ENCODE results near the gene DCAF8L2.
"Not testable (repeated sequence)": the region's sequence is repeated elsewhere in the genome, so short reads cannot be mapped to it uniquely, and the experiment has no call there.

DCAF8L2 gene

GRCh38 chrX:27680726-27681125, 90.6 kb downstream of the DCAF8L2 start:
- Histone ChIP-seq H3K9me3 (ENCODE audit: control insufficient read depth, insufficient read depth, low read length) (no peaks in the 10 kb centered on the region), H3K36me3 (ENCODE audit: control insufficient read depth, insufficient read depth, low read length) (no peaks in the 10 kb centered on the region), H3K27me3 (ENCODE audit: control insufficient read depth, insufficient read depth, low read length) (no peaks in the 10 kb centered on the region), H3K4me3 (ENCODE audit: low read depth, low read length) (no peak overlapping the region), H3K9ac (ENCODE audit: low read depth, low read length) (no peak overlapping the region), H3K4me1 (ENCODE audit: control insufficient read depth, insufficient read depth, low read length) (no peaks in the 10 kb centered on the region)

- H3K9ac ChIP-seq (ENCODE audit: low read depth, low read length); H3K36me3 ChIP-seq (ENCODE audit: control insufficient read depth, insufficient read depth, low read length); H3K4me3 ChIP-seq (ENCODE audit: low read depth, low read length); H3K9me3 ChIP-seq (ENCODE audit: control insufficient read depth, insufficient read depth, low read length); H3K27me3 ChIP-seq (ENCODE audit: control insufficient read depth, insufficient read depth, low read length); H3K4me1 ChIP-seq (ENCODE audit: control insufficient read depth, insufficient read depth, low read length): not testable (repeated sequence)
Observed at GRCh38 chrX:27683566-27684208, 93.5 kb downstream of the DCAF8L2 start.

- Histone ChIP-seq H3K27me3 (ENCODE audit: control insufficient read depth, insufficient read depth, low read length) (no peaks in the 10 kb centered on the region), H3K9me3 (ENCODE audit: control insufficient read depth, insufficient read depth, low read length) (no peaks in the 10 kb centered on the region), H3K9ac (ENCODE audit: low read depth, low read length) (no peak overlapping the region)
Observed at GRCh38 chrX:27694667-27695066, 104.5 kb downstream of the DCAF8L2 start.

GRCh38 chrX:27706526-27706925, 116.4 kb downstream of the DCAF8L2 start:
- H3K36me3 ChIP-seq (ENCODE audit: control insufficient read depth, insufficient read depth, low read length), result no peaks in the 10 kb centered on the region
- no peaks in the 10 kb centered on the region for H3K9me3 ChIP-seq (ENCODE audit: control insufficient read depth, insufficient read depth, low read length)
- no peaks in the 10 kb centered on the region for H3K4me1 ChIP-seq (ENCODE audit: control insufficient read depth, insufficient read depth, low read length)
- no peak overlapping the region for H3K4me3 ChIP-seq (ENCODE audit: low read depth, low read length)
- no peaks in the 10 kb centered on the region for H3K27me3 ChIP-seq (ENCODE audit: control insufficient read depth, insufficient read depth, low read length)
- H3K9ac ChIP-seq (ENCODE audit: low read depth, low read length), result no peak overlapping the region

More at GRCh38 chrX:27694667-27695066, 104.5 kb downstream of the DCAF8L2 start:
- H3K36me3 ChIP-seq (ENCODE audit: control insufficient read depth, insufficient read depth, low read length), result no peaks in the 10 kb centered on the region
- no peak overlapping the region for H3K4me3 ChIP-seq (ENCODE audit: low read depth, low read length)
- no peaks in the 10 kb centered on the region for H3K4me1 ChIP-seq (ENCODE audit: control insufficient read depth, insufficient read depth, low read length)

GRCh38 chrX:27715610-27716009, 125.5 kb downstream of the DCAF8L2 start:
- no peak overlapping the region for H3K9ac ChIP-seq (ENCODE audit: low read depth, low read length)
- H3K9me3 ChIP-seq (ENCODE audit: control insufficient read depth, insufficient read depth, low read length), result no peaks in the 10 kb centered on the region
- no peaks in the 10 kb centered on the region for H3K4me1 ChIP-seq (ENCODE audit: control insufficient read depth, insufficient read depth, low read length)
- no peaks in the 10 kb centered on the region for H3K27me3 ChIP-seq (ENCODE audit: control insufficient read depth, insufficient read depth, low read length)
- H3K4me3 ChIP-seq (ENCODE audit: low read depth, low read length), result no peak overlapping the region
- H3K36me3 ChIP-seq (ENCODE audit: control insufficient read depth, insufficient read depth, low read length), result no peaks in the 10 kb centered on the region

GRCh38 chrX:27728291-27728690, 138.1 kb downstream of the DCAF8L2 start:
- no peak overlapping the region for H3K4me3 ChIP-seq (ENCODE audit: low read depth, low read length)
- no peaks in the 10 kb centered on the region for H3K4me1 ChIP-seq (ENCODE audit: control insufficient read depth, insufficient read depth, low read length)
- no peaks in the 10 kb centered on the region for H3K9me3 ChIP-seq (ENCODE audit: control insufficient read depth, insufficient read depth, low read length)
- H3K9ac ChIP-seq (ENCODE audit: low read depth, low read length), result no peak overlapping the region
- no peaks in the 10 kb centered on the region for H3K27me3 ChIP-seq (ENCODE audit: control insufficient read depth, insufficient read depth, low read length)
- H3K36me3 ChIP-seq (ENCODE audit: control insufficient read depth, insufficient read depth, low read length), result no peaks in the 10 kb centered on the region

- H3K4me3 ChIP-seq (ENCODE audit: low read depth, low read length), result no peak overlapping the region
- no peaks in the 10 kb centered on the region for H3K9me3 ChIP-seq (ENCODE audit: control insufficient read depth, insufficient read depth, low read length)
- H3K4me1 ChIP-seq (ENCODE audit: control insufficient read depth, insufficient read depth, low read length), result no peaks in the 10 kb centered on the region
- no peaks in the 10 kb centered on the region for H3K36me3 ChIP-seq (ENCODE audit: control insufficient read depth, insufficient read depth, low read length)
- H3K27me3 ChIP-seq (ENCODE audit: control insufficient read depth, insufficient read depth, low read length), result no peaks in the 10 kb centered on the region
- no peak overlapping the region for H3K9ac ChIP-seq (ENCODE audit: low read depth, low read length)
Observed at GRCh38 chrX:27731962-27732361, 141.8 kb downstream of the DCAF8L2 start.

GRCh38 chrX:27735914-27736313, 145.8 kb downstream of the DCAF8L2 start:
- Histone ChIP-seq H3K27me3 (ENCODE audit: control insufficient read depth, insufficient read depth, low read length) (no peaks in the 10 kb centered on the region), H3K4me3 (ENCODE audit: low read depth, low read length) (no peak overlapping the region), H3K9me3 (ENCODE audit: control insufficient read depth, insufficient read depth, low read length) (no peaks in the 10 kb centered on the region), H3K4me1 (ENCODE audit: control insufficient read depth, insufficient read depth, low read length) (no peaks in the 10 kb centered on the region), H3K36me3 (ENCODE audit: control insufficient read depth, insufficient read depth, low read length) (no peaks in the 10 kb centered on the region), H3K9ac (ENCODE audit: low read depth, low read length) (no peak overlapping the region)

GRCh38 chrX:27740933-27741332, 150.8 kb downstream of the DCAF8L2 start:
- Histone ChIP-seq H3K9me3 (ENCODE audit: control insufficient read depth, insufficient read depth, low read length) (no peaks in the 10 kb centered on the region), H3K4me1 (ENCODE audit: control insufficient read depth, insufficient read depth, low read length) (no peaks in the 10 kb centered on the region), H3K4me3 (ENCODE audit: low read depth, low read length) (no peak overlapping the region), H3K9ac (ENCODE audit: low read depth, low read length) (no peak overlapping the region), H3K27me3 (ENCODE audit: control insufficient read depth, insufficient read depth, low read length) (no peaks in the 10 kb centered on the region), H3K36me3 (ENCODE audit: control insufficient read depth, insufficient read depth, low read length) (no peaks in the 10 kb centered on the region)

GRCh38 chrX:27743521-27743920, 153.4 kb downstream of the DCAF8L2 start:
- H3K36me3 ChIP-seq (ENCODE audit: control insufficient read depth, insufficient read depth, low read length); H3K9ac ChIP-seq (ENCODE audit: low read depth, low read length); H3K27me3 ChIP-seq (ENCODE audit: control insufficient read depth, insufficient read depth, low read length); H3K9me3 ChIP-seq (ENCODE audit: control insufficient read depth, insufficient read depth, low read length); H3K4me1 ChIP-seq (ENCODE audit: control insufficient read depth, insufficient read depth, low read length); H3K4me3 ChIP-seq (ENCODE audit: low read depth, low read length): not testable (repeated sequence)

- no peaks in the 10 kb centered on the region for H3K4me1 ChIP-seq (ENCODE audit: control insufficient read depth, insufficient read depth, low read length)
- H3K9me3 ChIP-seq (ENCODE audit: control insufficient read depth, insufficient read depth, low read length), result no peaks in the 10 kb centered on the region
Observed at GRCh38 chrX:27746516-27746915, 156.4 kb downstream of the DCAF8L2 start.

GRCh38 chrX:27750298-27750697, 160.2 kb downstream of the DCAF8L2 start:
- not testable (repeated sequence) for H3K27me3 ChIP-seq (ENCODE audit: control insufficient read depth, insufficient read depth, low read length); H3K4me1 ChIP-seq (ENCODE audit: control insufficient read depth, insufficient read depth, low read length); H3K4me3 ChIP-seq (ENCODE audit: low read depth, low read length)

More at GRCh38 chrX:27746516-27746915, 156.4 kb downstream of the DCAF8L2 start:
- H3K4me3 ChIP-seq (ENCODE audit: low read depth, low read length), result no peak overlapping the region
- H3K36me3 ChIP-seq (ENCODE audit: control insufficient read depth, insufficient read depth, low read length), result no peaks in the 10 kb centered on the region
- no peak overlapping the region for H3K9ac ChIP-seq (ENCODE audit: low read depth, low read length)
- H3K27me3 ChIP-seq (ENCODE audit: control insufficient read depth, insufficient read depth, low read length), result no peaks in the 10 kb centered on the region

More at GRCh38 chrX:27750298-27750697, 160.2 kb downstream of the DCAF8L2 start:
- not testable (repeated sequence) for H3K9me3 ChIP-seq (ENCODE audit: control insufficient read depth, insufficient read depth, low read length); H3K9ac ChIP-seq (ENCODE audit: low read depth, low read length); H3K36me3 ChIP-seq (ENCODE audit: control insufficient read depth, insufficient read depth, low read length)

Measured in iPS-15b (cell line).